ENCODE measurements around the gene FLAD1. TPM values are rescaled to one million over a fixed set of nuclear protein-coding genes. Genes with fewer than 3 reads are reported as not detected.
A peak's percentile ranks its signal among the peaks of the same experiment; 100 is the strongest.
"Not testable (repeated sequence)": the region's sequence is repeated elsewhere in the genome, so short reads cannot be mapped to it uniquely, and the experiment has no call there.

FLAD1 gene
- total and polyA plus RNA-seq, 2 experiments from 2014 or later: 74.5 to 75.0 TPM

DNA sequence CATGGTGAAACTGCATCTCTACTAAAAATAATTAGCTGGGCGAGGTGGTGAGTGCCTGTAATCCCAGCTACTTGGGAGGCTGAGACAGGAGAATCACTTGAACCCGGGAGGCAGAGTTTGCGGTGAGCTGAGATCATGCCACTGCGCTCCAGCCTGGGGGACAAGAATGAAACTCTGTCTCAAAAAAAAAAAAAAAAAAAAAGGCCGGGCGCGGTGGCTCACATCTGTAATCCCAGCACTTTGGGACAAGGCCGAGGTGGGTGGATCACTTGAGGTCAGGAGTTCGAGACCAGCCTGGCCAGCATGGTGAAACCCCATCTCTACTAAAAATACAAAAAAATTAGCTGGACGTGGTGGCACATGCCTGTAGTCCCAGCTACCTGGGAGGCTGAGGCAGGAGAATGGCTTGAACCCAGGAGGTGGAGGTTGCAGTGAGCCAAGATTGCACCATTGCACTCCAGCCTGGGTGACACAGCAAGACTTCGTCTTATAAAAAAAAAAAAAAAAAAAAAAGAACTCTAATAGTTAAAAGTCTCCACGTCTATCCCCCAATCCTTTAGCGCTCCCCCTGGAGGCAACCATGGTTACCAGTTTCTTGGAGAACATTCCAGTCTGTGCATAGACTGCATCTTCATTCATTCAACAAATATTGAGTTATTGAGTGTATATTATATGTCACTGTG lies 12.3 kb downstream of the FLAD1 start:
- not testable (repeated sequence) for H2AFZ ChIP-seq; H3K27ac Mint-ChIP-seq; H4K20me1 ChIP-seq (replicated peaks; ENCODE audit: insufficient read depth); H3K4me2 ChIP-seq; H3K4me3 Mint-ChIP-seq; ATAC-seq; H3K79me2 ChIP-seq (replicated peaks; ENCODE audit: insufficient read depth); H3K9me3 Mint-ChIP-seq; H3K36me3 ChIP-seq (ENCODE audit: insufficient read depth); H3K4me3 ChIP-seq; H3K9me2 ChIP-seq (ENCODE audit: insufficient read depth); H3K27ac ChIP-seq (ENCODE audit: low read depth); H3K27me3 ChIP-seq (ENCODE audit: insufficient read depth); H3K4me1 ChIP-seq (ENCODE audit: insufficient read depth)
- DNase-seq (ENCODE audit: low spot score): peak; percentile 84
- Mint-ChIP-seq H3K36me3 (ENCODE audit: low read depth) (peaks cover 10% of the 10 kb centered on the region; the same call in 2 of the 3 replicates), H3K4me1 (peaks cover 30% of the 10 kb centered on the region), H3K27me3 (ENCODE audit: insufficient read depth, low read depth, poor library complexity) (peaks cover 19% of the 10 kb centered on the region)
- peaks cover 22% of the 10 kb centered on the region; the same call in 1 of the 2 replicates for H3F3A ChIP-seq (replicated peaks; ENCODE audit: low read depth)
- TF ChIP-seq, protein P1, sequence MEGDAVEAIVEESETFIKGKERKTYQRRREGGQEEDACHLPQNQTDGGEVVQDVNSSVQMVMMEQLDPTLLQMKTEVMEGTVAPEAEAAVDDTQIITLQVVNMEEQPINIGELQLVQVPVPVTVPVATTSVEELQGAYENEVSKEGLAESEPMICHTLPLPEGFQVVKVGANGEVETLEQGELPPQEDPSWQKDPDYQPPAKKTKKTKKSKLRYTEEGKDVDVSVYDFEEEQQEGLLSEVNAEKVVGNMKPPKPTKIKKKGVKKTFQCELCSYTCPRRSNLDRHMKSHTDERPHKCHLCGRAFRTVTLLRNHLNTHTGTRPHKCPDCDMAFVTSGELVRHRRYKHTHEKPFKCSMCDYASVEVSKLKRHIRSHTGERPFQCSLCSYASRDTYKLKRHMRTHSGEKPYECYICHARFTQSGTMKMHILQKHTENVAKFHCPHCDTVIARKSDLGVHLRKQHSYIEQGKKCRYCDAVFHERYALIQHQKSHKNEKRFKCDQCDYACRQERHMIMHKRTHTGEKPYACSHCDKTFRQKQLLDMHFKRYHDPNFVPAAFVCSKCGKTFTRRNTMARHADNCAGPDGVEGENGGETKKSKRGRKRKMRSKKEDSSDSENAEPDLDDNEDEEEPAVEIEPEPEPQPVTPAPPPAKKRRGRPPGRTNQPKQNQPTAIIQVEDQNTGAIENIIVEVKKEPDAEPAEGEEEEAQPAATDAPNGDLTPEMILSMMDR (conservative IDR thresholded peaks at IDR 0.05; ENCODE audit: low read depth in 2 of 2): peak; percentile 68 to 73

DNA sequence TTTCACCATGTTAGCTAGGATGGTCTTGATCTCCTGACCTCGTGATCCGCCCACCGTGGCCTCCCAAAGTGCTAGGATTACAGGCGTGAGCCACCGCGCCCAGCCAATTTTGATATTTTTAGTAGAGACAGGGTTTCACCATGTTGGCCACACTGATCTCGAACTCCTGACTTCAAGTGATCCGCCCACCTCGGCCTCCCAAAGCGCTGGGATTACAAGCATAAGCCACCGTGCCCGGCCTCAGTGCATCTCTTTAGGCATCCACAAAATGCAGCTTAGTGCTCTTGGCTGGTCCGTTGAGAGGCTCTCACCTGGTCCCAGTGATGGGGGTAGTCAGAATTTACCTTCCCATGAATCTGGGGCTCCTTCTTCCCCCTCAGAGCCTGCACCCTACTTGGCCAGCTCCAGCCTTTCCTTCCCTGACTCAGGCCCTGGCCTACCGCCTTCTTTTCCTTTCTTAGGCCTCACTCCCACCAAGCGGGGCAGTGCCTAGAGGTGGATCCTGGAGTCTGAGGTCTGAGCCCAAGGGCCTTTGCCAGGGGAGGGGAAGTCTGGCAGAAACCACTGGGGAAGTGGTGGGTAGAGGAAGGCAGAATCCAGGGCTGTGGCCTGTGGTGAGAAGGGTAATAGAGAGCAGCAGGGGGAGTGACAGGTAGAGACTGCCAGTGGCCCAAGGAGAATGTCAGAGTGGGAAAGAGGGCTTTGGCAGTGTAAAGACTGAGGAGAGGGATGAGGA lies 14.0 kb downstream of the FLAD1 start:
- Histone ChIP-seq H3K27me3 (ENCODE audit: insufficient read depth) (no peaks in the 10 kb centered on the region), H2AFZ (no peak overlapping the region), H3K36me3 (ENCODE audit: insufficient read depth) (no peaks in the 10 kb centered on the region), H4K20me1 (replicated peaks; ENCODE audit: insufficient read depth) (no peaks in the 10 kb centered on the region), H3K79me2 (replicated peaks; ENCODE audit: insufficient read depth) (no peaks in the 10 kb centered on the region), H3K9me2 (ENCODE audit: insufficient read depth) (no peaks in the 10 kb centered on the region), H3K4me2 (no peak overlapping the region), H3K27ac (ENCODE audit: low read depth) (no peak overlapping the region), H3K4me3 (no peak overlapping the region), H3F3A (replicated peaks; ENCODE audit: low read depth) (peaks cover 26% of the 10 kb centered on the region), H3K4me1 (ENCODE audit: insufficient read depth) (peaks cover 5% of the 10 kb centered on the region; the same call in 1 of the 2 replicates)
- no peak for DNase-seq (ENCODE audit: low spot score)
- Mint-ChIP-seq H3K36me3 (ENCODE audit: low read depth) (peaks cover 5% of the 10 kb centered on the region; the same call in 1 of the 3 replicates), H3K4me3 (no peak overlapping the region; the same call in 2 of the 3 replicates), H3K4me1 (peaks cover 30% of the 10 kb centered on the region), H3K27ac (no peak overlapping the region), H3K27me3 (ENCODE audit: insufficient read depth, low read depth, poor library complexity) (peaks cover 24% of the 10 kb centered on the region), H3K9me3 (no peaks in the 10 kb centered on the region)
- ATAC-seq: no peak
- TF ChIP-seq, protein P2, sequence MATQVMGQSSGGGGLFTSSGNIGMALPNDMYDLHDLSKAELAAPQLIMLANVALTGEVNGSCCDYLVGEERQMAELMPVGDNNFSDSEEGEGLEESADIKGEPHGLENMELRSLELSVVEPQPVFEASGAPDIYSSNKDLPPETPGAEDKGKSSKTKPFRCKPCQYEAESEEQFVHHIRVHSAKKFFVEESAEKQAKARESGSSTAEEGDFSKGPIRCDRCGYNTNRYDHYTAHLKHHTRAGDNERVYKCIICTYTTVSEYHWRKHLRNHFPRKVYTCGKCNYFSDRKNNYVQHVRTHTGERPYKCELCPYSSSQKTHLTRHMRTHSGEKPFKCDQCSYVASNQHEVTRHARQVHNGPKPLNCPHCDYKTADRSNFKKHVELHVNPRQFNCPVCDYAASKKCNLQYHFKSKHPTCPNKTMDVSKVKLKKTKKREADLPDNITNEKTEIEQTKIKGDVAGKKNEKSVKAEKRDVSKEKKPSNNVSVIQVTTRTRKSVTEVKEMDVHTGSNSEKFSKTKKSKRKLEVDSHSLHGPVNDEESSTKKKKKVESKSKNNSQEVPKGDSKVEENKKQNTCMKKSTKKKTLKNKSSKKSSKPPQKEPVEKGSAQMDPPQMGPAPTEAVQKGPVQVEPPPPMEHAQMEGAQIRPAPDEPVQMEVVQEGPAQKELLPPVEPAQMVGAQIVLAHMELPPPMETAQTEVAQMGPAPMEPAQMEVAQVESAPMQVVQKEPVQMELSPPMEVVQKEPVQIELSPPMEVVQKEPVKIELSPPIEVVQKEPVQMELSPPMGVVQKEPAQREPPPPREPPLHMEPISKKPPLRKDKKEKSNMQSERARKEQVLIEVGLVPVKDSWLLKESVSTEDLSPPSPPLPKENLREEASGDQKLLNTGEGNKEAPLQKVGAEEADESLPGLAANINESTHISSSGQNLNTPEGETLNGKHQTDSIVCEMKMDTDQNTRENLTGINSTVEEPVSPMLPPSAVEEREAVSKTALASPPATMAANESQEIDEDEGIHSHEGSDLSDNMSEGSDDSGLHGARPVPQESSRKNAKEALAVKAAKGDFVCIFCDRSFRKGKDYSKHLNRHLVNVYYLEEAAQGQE (IDR thresholded peaks at IDR 0.05; ENCODE audit: unreplicated experiment): no peak
- no peak for TF ChIP-seq ZNF114 (CRISPR knock-in tag; IDR thresholded peaks at IDR 0.05)
- TF ChIP-seq EZH2 (IDR thresholded peaks at IDR 0.05; ENCODE audit: low read depth, unreplicated experiment): no peak
- TF ChIP-seq EZH2phosphoT487 (IDR thresholded peaks at IDR 0.05; ENCODE audit: unreplicated experiment): no peak
- no peak for TF ChIP-seq ZNF331 (CRISPR knock-in tag; IDR thresholded peaks at IDR 0.05; ENCODE audit: low read depth)
- no peak for TF ChIP-seq CREB1 (CRISPR knock-in tag; IDR thresholded peaks at IDR 0.05; ENCODE audit: low read depth)

All from GM23338 (cell line).